Activated CD4-positive, alpha-beta T cell treated with anti-CD3 and anti-CD28 coated beads, Interleukin-2, Interleukin-4, amounts not matched to agents 100 ng/mL and 50 ng/mL, durations not matched to agents 16 hours and 8 hours (primary cell): ENCODE data around the gene LFNG.
"Not testable (repeated sequence)": the region's sequence is repeated elsewhere in the genome, so short reads cannot be mapped to it uniquely, and the experiment has no call there.

Experiments
- DNase-seq: peaks from one replicate; pipeline ENCODE4 v3.0.0-alpha.2; 2020; ENCODE audit warnings: low spot score

Gene LFNG

GRCh38 chr7:2545746-2546425 is 26.3 kb downstream of the LFNG start:
- DNase-seq = no peak

GRCh38 chr7:2546776-2547586 is 27.4 kb downstream of the LFNG start:
- DNase-seq = no peak

- no peak for DNase-seq
Measured at GRCh38 chr7:2551418-2551817, 31.8 kb downstream of the LFNG start.

GRCh38 chr7:2553108-2553507 is 33.5 kb downstream of the LFNG start:
- no peak for DNase-seq

GRCh38 chr7:2553831-2554581 is 34.4 kb downstream of the LFNG start:
- DNase-seq = no peak

- no peak for DNase-seq
Measured at GRCh38 chr7:2554661-2555111, 35.1 kb downstream of the LFNG start.

GRCh38 chr7:2555121-2556052 is 35.8 kb downstream of the LFNG start, which contains the start of gene BRAT1:
BRAT1 (minus strand) TSS chr7:2555524; CDS start chr7:2554431, 1,093 bp downstream.
- peak; percentile 96 for DNase-seq

GRCh38 chr7:2558629-2559282 is 39.2 kb downstream of the LFNG start, which contains the start of gene IQCE:
IQCE (plus strand) TSS chr7:2558979; CDS start chr7:2559182, 203 bp downstream.
- DNase-seq = peak; percentile 90

GRCh38 chr7:2559283-2559950 is 39.8 kb downstream of the LFNG start:
- peak; percentile 30 for DNase-seq

- not testable (repeated sequence) for DNase-seq
Measured at GRCh38 chr7:2563955-2564354, 44.4 kb downstream of the LFNG start.

GRCh38 chr7:2564970-2565540 is 45.5 kb downstream of the LFNG start:
- DNase-seq = no peak

- peak; percentile 23 for DNase-seq
Measured at GRCh38 chr7:2566348-2566889, 46.8 kb downstream of the LFNG start.

- DNase-seq = peak; percentile 27
Measured at GRCh38 chr7:2566890-2567678, 47.5 kb downstream of the LFNG start.

- no peak for DNase-seq
Measured at GRCh38 chr7:2567679-2568278, 48.2 kb downstream of the LFNG start.

GRCh38 chr7:2568521-2569223 is 49.1 kb downstream of the LFNG start:
- DNase-seq = no peak

- no peak for DNase-seq
Measured at GRCh38 chr7:2569421-2569820, 49.8 kb downstream of the LFNG start.

- no peak for DNase-seq
Measured at GRCh38 chr7:2570021-2570420, 50.4 kb downstream of the LFNG start.

GRCh38 chr7:2571409-2571808 is 51.8 kb downstream of the LFNG start:
- no peak for DNase-seq
